ENCODE results near the gene SLC4A4. TPM values are rescaled to one million over a fixed set of nuclear protein-coding genes. Genes with fewer than 3 reads are reported as not detected.

Gene SLC4A4
- total and polyA plus RNA-seq, 9 donors = 0.23 to 8.3 (median 1.4) TPM

- whole genome bisulfite sequencing, 3 donors = 75 to 80% (median 79%) methylated on average over 5 of the region's 5 CpGs
- no peak overlapping the region for H3K4me3 ChIP-seq
- H3K27ac ChIP-seq = no peak overlapping the region
Measured at GRCh38 chr4:71293705-71294104, 45.1 kb upstream of the SLC4A4 start.

GRCh38 chr4:71294301-71294700, 44.5 kb upstream of the SLC4A4 start:
- WGBS, 3 donors = 62 to 68% (median 66%) methylated on average over 3 of the region's 3 CpGs
- Histone ChIP-seq H3K36me3 (no peaks in the 10 kb centered on the region), H3K4me1 (ENCODE audit: insufficient read depth) (no peaks in the 10 kb centered on the region), H3K27ac (no peak overlapping the region), H3K27me3 (no peaks in the 10 kb centered on the region), H3K9me3 (no peaks in the 10 kb centered on the region), H3K4me3 (no peak overlapping the region)
- intact Hi-C loops (cut with DNase I) = no loop called here
- DNase-seq = no peak
- TF ChIP-seq EP300 (IDR thresholded peaks at IDR 0.05) (no peak), POLR2A (IDR thresholded peaks at IDR 0.05) (no peak), CTCF (IDR thresholded peaks at IDR 0.05) (no peak)

More at GRCh38 chr4:71293705-71294104, 45.1 kb upstream of the SLC4A4 start:
- TF ChIP-seq CTCF (IDR thresholded peaks at IDR 0.05) = no peak
- no peak for TF ChIP-seq EP300 (IDR thresholded peaks at IDR 0.05)
- TF ChIP-seq POLR2A (IDR thresholded peaks at IDR 0.05) = no peak
- DNase-seq = no peak
- Histone ChIP-seq H3K36me3 (no peaks in the 10 kb centered on the region), H3K4me1 (ENCODE audit: insufficient read depth) (no peaks in the 10 kb centered on the region), H3K27me3 (no peaks in the 10 kb centered on the region), H3K9me3 (no peaks in the 10 kb centered on the region)
- intact Hi-C loops (cut with DNase I) = no loop called here

DNA sequence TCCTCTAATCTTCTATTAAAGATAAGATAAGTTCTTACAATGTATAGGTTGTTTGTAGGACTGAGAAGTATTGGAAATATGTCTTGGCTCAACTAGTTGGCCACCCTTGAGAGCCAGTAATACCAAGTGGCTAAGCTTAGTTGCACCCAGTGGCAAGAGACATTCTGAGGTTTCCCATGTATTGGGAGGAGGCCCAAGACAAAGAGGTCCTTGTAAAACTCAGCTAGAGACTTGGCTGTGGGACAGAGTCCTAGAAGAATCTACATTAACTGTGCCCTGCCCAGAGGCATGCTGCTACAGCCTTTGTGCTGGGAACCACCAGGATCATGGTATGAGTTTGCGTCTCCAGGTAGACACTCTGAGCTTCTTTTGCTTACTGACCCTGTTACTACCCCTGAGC, 41.9 kb upstream of the SLC4A4 start:
- no peaks in the 10 kb centered on the region for H3K4me1 ChIP-seq (ENCODE audit: insufficient read depth)
- no peaks in the 10 kb centered on the region for H3K27me3 ChIP-seq
- H3K4me3 ChIP-seq = no peak overlapping the region
- no peak for DNase-seq
- WGBS, 3 donors = 89 to 100% (median 94%) methylated on average over 1 of the region's 1 CpG
- no peak overlapping the region for H3K27ac ChIP-seq
- no peaks in the 10 kb centered on the region for H3K9me3 ChIP-seq
- intact Hi-C loops (cut with DNase I) = no loop called here
- TF ChIP-seq POLR2A (IDR thresholded peaks at IDR 0.05) = no peak
- no peak for TF ChIP-seq CTCF (IDR thresholded peaks at IDR 0.05)
- TF ChIP-seq EP300 (IDR thresholded peaks at IDR 0.05) = no peak
- no peaks in the 10 kb centered on the region for H3K36me3 ChIP-seq

DNA sequence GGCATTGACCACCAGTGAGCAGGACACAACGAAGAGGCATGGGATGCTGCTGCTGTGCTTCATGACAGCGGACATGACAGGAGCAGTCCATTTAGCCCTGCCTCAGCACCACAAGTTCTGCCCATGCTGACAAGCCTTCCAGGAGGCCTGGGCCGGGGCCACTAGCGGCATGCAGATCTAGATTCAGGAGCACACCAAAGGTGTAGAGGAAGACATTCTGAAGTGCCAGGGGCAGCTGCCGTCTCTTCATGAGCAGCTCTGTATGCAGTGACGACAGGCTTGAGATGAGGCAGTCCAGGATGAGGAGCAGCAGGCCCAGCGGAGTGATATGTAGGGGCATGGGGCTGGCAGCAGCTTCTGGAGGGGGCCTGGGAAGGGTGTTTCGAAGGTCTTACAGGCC, 38.5 kb upstream of the SLC4A4 start:
- no peaks in the 10 kb centered on the region for H3K27me3 ChIP-seq
- intact Hi-C loops (cut with DNase I) = no loop called here
- no peak for DNase-seq
- H3K4me1 ChIP-seq (ENCODE audit: insufficient read depth) = no peaks in the 10 kb centered on the region
- H3K27ac ChIP-seq = no peak overlapping the region
- WGBS, 3 donors = 87 to 93% (median 92%) methylated on average over 8 of the region's 8 CpGs
- no peaks in the 10 kb centered on the region for H3K9me3 ChIP-seq
- H3K4me3 ChIP-seq = no peak overlapping the region
- H3K36me3 ChIP-seq = no peaks in the 10 kb centered on the region
- TF ChIP-seq CTCF (IDR thresholded peaks at IDR 0.05) = no peak
- no peak for TF ChIP-seq POLR2A (IDR thresholded peaks at IDR 0.05)
- no peak for TF ChIP-seq EP300 (IDR thresholded peaks at IDR 0.05)

DNA sequence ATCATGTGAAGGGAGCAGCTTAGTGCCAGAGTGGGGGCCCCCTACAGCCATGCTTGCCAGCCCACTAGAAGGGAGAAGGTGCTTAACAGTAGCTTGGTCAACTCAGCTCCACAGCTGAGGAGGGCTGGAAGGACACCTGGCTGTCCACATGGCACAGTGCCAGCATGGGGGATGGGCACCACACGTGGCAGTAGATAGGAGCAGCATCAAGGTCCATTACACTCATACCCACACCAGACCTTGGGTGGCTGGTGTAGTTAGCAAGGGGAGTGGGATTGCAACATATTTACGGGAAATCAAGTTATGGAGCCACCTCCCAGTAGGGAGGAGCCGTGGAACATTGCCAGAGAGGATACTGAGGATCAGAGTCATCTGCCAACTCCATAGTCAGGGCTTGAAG, 37.9 kb upstream of the SLC4A4 start:
- no peak overlapping the region for H3K4me3 ChIP-seq
- TF ChIP-seq CTCF (IDR thresholded peaks at IDR 0.05) (no peak), EP300 (IDR thresholded peaks at IDR 0.05) (no peak), POLR2A (IDR thresholded peaks at IDR 0.05) (no peak)
- H3K4me1 ChIP-seq (ENCODE audit: insufficient read depth) = no peaks in the 10 kb centered on the region
- no peaks in the 10 kb centered on the region for H3K27me3 ChIP-seq
- H3K36me3 ChIP-seq = no peaks in the 10 kb centered on the region
- H3K9me3 ChIP-seq = no peaks in the 10 kb centered on the region
- no peak for DNase-seq
- 57 to 61% (median 59%) methylated on average over 3 of the region's 3 CpGs for WGBS, 3 donors
- intact Hi-C loops (cut with DNase I) = no loop called here
- no peak overlapping the region for H3K27ac ChIP-seq
